Measurements from ENCODE around the gene ZNF282.

Gene ZNF282

GRCh38 chr7:149194799-149195179 lies 557 bp upstream of the ZNF282 start:
- no peak for DNase-seq

GRCh38 chr7:149196151-149196704 lies 882 bp downstream of the ZNF282 start:
- DNase-seq = no peak

GRCh38 chr7:149196705-149197171 lies 1.4 kb downstream of the ZNF282 start:
- DNase-seq = peak; percentile 1

- no peak for DNase-seq
Observed at GRCh38 chr7:149197675-149198074, 2.3 kb downstream of the ZNF282 start.

- no peak for DNase-seq
Observed at GRCh38 chr7:149198161-149198816, 2.9 kb downstream of the ZNF282 start.

GRCh38 chr7:149199234-149199995 lies 4.1 kb downstream of the ZNF282 start:
- no peak for DNase-seq

GRCh38 chr7:149202831-149203231 lies 7.5 kb downstream of the ZNF282 start:
- no peak for DNase-seq

GRCh38 chr7:149205690-149206381 lies 10.5 kb downstream of the ZNF282 start:
- DNase-seq = no peak

GRCh38 chr7:149207324-149208035 lies 12.1 kb downstream of the ZNF282 start:
- DNase-seq = no peak

GRCh38 chr7:149209518-149210269 lies 14.3 kb downstream of the ZNF282 start:
- DNase-seq = peak; percentile 63

- no peak for DNase-seq
Observed at GRCh38 chr7:149210551-149210950, 15.2 kb downstream of the ZNF282 start.

GRCh38 chr7:149214020-149214720 lies 18.8 kb downstream of the ZNF282 start:
- no peak for DNase-seq

- DNase-seq = no peak
Observed at GRCh38 chr7:149216402-149216801, 21.1 kb downstream of the ZNF282 start.

- DNase-seq = no peak
Observed at GRCh38 chr7:149217570-149217969, 22.2 kb downstream of the ZNF282 start.

GRCh38 chr7:149218469-149219420 lies 23.4 kb downstream of the ZNF282 start:
- no peak for DNase-seq

- DNase-seq = no peak
Observed at GRCh38 chr7:149220534-149220933, 25.2 kb downstream of the ZNF282 start.

GRCh38 chr7:149223176-149223575 lies 27.8 kb downstream of the ZNF282 start:
- no peak for DNase-seq

- DNase-seq = no peak
Observed at GRCh38 chr7:149223761-149224160, 28.4 kb downstream of the ZNF282 start.

GRCh38 chr7:149224352-149224751 lies 29.0 kb downstream of the ZNF282 start:
- DNase-seq = no peak

- no peak for DNase-seq
Observed at GRCh38 chr7:149225106-149225505, 29.8 kb downstream of the ZNF282 start.
